H1 (cell line): ENCODE measurements around the gene SMYD3. TPM values are rescaled to one million over a fixed set of nuclear protein-coding genes. Genes with fewer than 3 reads are reported as not detected.

ENCODE experiments used
- BACH1 ChIP-seq: IDR thresholded peaks from 2 replicates; pipeline ENCODE4 v1.6.1; 2012; ENCODE audit warnings: low read length, improper control_type of control experiment
- BCL11A ChIP-seq, 2 experiments: IDR thresholded peaks; one replicate each; pipeline ENCODE4 v1.6.1; 2011; ENCODE audit warnings: low read depth in 2 of 2, low read length in 2 of 2, mild to moderate bottlenecking in 2 of 2
- GABPA ChIP-seq: IDR thresholded peaks from 2 replicates; pipeline ENCODE4 v1.6.1; 2011; ENCODE audit warnings: mild to moderate bottlenecking, low read length, moderate library complexity, borderline replicate concordance; ENCODE audit not compliant: insufficient read depth
- RAD21 ChIP-seq, 2 experiments: IDR thresholded peaks in 1 of 2; conservative IDR thresholded peaks in 1 of 2; 2 replicates each; pipeline ENCODE4 v1.6.1; 2011; ENCODE audit warnings: low read depth in 2 of 2, low read length in 2 of 2, improper control_type of control experiment in 1 of 2, inconsistent platforms in 1 of 2, mild to moderate bottlenecking in 1 of 2, moderate library complexity in 1 of 2
- polyA plus RNA-seq, 7 experiments: library from polyadenylated mRNA; depleted of rRNA in 3 of 7; stranded (reverse) in 5 of 7; unstranded in 2 of 7; fragments of >200 nt in 5 of 7; fragments of 200-250 nt in 2 of 7; gene quantifications; 1 replicate in 5 of 7; 2 replicates in 1 of 7; 4 replicates in 1 of 7; pipeline versions ENCODE4 v1.2.1 to v1.2.3, GENCODE V29; 2011 to 2013; ENCODE audit warnings: missing spikeins in 2 of 7, mixed read lengths in 2 of 7
- total RNA-seq: library from RNA; stranded (reverse); fragmentation: NEBNext Ultra II Directional; extraction: Animal tissue kit (Norgen Biotek cat#: 25700); gene quantifications from 2 replicates; pipeline ENCODE4 v1.2.1, GENCODE V29; 2021
- TF ChIP-seq, protein P1 (sequence below): IDR thresholded peaks from 2 replicates; pipeline ENCODE4 v1.6.1; 2012; ENCODE audit warnings: low read length, inconsistent platforms

The SMYD3 gene
- total and polyA plus RNA-seq, 2 of the 8 experiments (the other 6 are each of a cell fraction or from before 2014, with no cell fraction given): 17.3 to 25.4 TPM

- TF ChIP-seq RAD21 (IDR thresholded peaks at IDR 0.05 in 1 of 2, conservative IDR thresholded peaks at IDR 0.05 in 1 of 2; ENCODE audit: low read depth in 2 of 2, low read length in 2 of 2) (peak in 1 of 2 experiments; percentile 7; a peak in 1 of 4 replicates), BCL11A (IDR thresholded peaks at IDR 0.05; ENCODE audit: low read depth in 2 of 2, low read length in 2 of 2) (no peak), GABPA (no peak), BACH1 (peak; percentile 75)
- TF ChIP-seq, protein P1, sequence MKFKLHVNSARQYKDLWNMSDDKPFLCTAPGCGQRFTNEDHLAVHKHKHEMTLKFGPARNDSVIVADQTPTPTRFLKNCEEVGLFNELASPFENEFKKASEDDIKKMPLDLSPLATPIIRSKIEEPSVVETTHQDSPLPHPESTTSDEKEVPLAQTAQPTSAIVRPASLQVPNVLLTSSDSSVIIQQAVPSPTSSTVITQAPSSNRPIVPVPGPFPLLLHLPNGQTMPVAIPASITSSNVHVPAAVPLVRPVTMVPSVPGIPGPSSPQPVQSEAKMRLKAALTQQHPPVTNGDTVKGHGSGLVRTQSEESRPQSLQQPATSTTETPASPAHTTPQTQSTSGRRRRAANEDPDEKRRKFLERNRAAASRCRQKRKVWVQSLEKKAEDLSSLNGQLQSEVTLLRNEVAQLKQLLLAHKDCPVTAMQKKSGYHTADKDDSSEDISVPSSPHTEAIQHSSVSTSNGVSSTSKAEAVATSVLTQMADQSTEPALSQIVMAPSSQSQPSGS: no peak
These were observed 350.2 kb downstream of the SMYD3 start (continued) for GRCh38 chr1:246156847-246157246.
